NB4 (cell line): Measurements from ENCODE around the gene POM121L2.

Experiments used
- DNase-seq: peaks from one replicate; pipeline ENCODE4 v3.0.0; 2010; ENCODE audit warnings: low read depth
- H3K4me3 ChIP-seq: one replicate; pipeline ENCODE4 v1.5.1; 2011; ENCODE audit warnings: mild to moderate bottlenecking, low read depth, low read length, moderate library complexity
- CTCF ChIP-seq: IDR thresholded peaks from one replicate; pipeline ENCODE4 v1.5.1; 2012; ENCODE audit warnings: low read depth, low read length
- MAX ChIP-seq: IDR thresholded peaks from 2 replicates; pipeline ENCODE4 v1.6.1; 2011; ENCODE audit warnings: low read depth, low read length
- MYC ChIP-seq: IDR thresholded peaks from 2 replicates; pipeline ENCODE4 v1.6.1; 2011; ENCODE audit warnings: low read depth, low read length
- POLR2A ChIP-seq: IDR thresholded peaks from 2 replicates; pipeline ENCODE4 v1.6.1; 2011; ENCODE audit warnings: mild to moderate bottlenecking; ENCODE audit not compliant: insufficient read length; ENCODE audit errors: extremely low read depth

Gene POM121L2

GRCh38 chr6:27312146-27312949 lies at the start of gene POM121L2:
Gene POM121L2 (minus strand): TSS chr6:27312273. CDS start chr6:27312170, 103 bp downstream.
- peak within 1 kb of the TSS; percentile 57 for H3K4me3 ChIP-seq
- TF ChIP-seq MAX (no peak), CTCF (peak; percentile 72), MYC (no peak), POLR2A (no peak)
- DNase-seq: peak; percentile 84

- no peak for TF ChIP-seq CTCF
- H3K4me3 ChIP-seq: no peak overlapping the region
- DNase-seq: no peak
Observed at GRCh38 chr6:27359231-27359630, 47.2 kb upstream of the POM121L2 start.

- no peak overlapping the region for H3K4me3 ChIP-seq
- DNase-seq: no peak
- TF ChIP-seq POLR2A (no peak), CTCF (no peak), MAX (no peak), MYC (no peak)
Observed at GRCh38 chr6:27358786-27359185, 46.7 kb upstream of the POM121L2 start.

- peak; percentile 9 for DNase-seq
- TF ChIP-seq MAX (no peak), MYC (no peak), POLR2A (no peak), CTCF (no peak)
- no peak overlapping the region for H3K4me3 ChIP-seq
Observed at GRCh38 chr6:27352850-27353249, 40.8 kb upstream of the POM121L2 start.

GRCh38 chr6:27334141-27334540 lies 22.1 kb upstream of the POM121L2 start:
- peak overlapping the region; percentile 91 for H3K4me3 ChIP-seq
- DNase-seq: peak; percentile 27
- TF ChIP-seq POLR2A (no peak), MYC (no peak), CTCF (no peak), MAX (no peak)

- peak overlapping the region; percentile 91 for H3K4me3 ChIP-seq
- TF ChIP-seq MYC: no peak
- no peak for TF ChIP-seq MAX
- no peak for TF ChIP-seq POLR2A
- no peak for TF ChIP-seq CTCF
- DNase-seq: no peak
Observed at GRCh38 chr6:27333642-27334040, 21.6 kb upstream of the POM121L2 start.
